NCI-H1092 treated with DMSO at 0.1 percent for 48 hours (cell line): Measurements from ENCODE around the gene NHEJ1.

Experiments
- DNase-seq: peaks from one replicate; lab custom pipeline; 2025; lab: John Stamatoyannopoulos, UW

Gene NHEJ1

DNA sequence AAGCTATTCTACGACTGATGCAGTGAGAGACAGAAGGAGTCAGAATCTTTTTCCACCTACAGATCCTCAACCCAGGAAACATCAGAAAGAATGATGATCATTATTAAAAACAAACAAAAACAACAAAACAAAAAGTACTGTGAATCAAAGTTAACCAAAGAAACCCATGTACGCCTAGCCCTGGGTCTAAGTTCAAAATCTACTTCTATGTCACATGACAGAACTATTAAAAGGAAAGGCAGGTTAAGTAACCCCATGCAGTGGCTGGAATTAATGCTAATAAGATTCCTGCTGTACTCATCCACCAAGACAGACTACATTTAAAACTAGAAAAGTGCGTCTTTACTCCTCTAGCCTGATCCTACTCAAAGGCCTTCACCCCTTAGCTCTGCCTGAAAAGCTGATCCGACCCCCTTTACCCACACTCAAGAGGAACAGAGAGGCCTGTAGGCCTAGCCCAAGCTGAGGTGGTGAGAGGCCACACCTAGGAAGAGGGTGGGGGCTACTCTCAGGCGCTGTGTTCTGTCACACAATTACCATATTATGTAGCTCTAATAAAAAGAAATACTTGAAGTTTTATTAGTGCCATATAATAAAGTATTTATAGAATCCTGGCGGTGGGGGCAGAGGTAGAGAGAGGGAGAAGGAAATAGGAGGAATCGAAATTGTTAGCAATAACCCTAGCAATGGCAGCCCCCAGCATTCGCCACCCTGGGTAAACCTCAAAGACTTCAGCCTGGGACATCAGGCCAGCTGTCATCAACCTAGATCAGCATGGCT, 37.1 kb downstream of the NHEJ1 start:
- DNase-seq: no peak

DNA sequence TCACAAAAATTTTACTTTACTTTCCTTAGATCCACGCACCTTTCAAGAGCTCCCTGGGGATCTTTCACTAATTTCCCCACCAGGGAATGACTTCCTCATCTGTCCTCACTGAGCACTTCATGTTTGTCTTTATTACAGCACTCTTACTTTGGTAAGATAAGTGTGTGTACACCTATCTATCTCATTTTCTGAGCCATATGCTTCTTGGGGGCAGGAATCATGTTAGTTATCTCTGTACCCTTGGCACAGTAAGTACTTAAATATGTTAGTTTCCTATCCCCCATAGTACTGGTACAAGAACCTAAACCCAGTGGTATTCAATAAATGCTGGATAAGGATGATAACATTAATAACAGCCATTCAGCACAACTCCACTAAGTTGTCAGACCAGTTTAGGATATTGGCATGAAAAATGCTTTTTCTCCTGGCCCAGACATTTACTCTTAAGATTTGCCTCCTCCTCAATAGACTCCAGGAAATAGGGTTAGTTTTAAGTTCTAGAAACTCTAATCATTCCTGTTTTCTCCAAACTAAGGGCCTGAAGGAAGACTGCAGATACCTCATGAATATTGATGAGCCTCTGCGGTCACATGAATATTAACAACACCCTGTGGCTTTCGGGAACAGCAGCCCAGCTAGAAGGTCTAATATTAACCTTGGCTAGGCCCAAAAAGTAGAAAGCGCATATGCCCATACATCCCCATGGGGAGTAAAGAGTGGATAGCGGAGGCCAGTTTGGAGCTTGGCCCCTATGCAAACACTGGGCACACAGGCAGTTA, 38.2 kb downstream of the NHEJ1 start:
- DNase-seq: no peak

DNA sequence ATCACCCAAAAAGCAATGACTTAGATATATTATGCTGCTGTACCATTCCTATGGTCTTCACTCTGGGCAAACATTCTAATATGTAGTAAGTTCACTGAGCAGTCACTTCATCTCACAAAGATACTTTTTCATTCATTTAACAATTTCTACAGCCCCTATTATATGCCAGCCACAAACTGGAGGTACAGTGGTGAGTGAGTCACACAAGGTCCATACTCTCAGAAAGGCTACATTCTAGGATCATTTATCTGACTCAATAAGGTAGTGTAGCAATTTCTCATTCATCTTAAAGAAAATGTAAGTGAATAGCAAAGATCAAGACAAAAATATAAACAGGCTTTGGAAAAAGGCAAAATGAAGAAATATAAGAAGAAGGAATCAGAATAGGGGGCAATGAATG, 40.5 kb downstream of the NHEJ1 start:
- DNase-seq: no peak

DNA sequence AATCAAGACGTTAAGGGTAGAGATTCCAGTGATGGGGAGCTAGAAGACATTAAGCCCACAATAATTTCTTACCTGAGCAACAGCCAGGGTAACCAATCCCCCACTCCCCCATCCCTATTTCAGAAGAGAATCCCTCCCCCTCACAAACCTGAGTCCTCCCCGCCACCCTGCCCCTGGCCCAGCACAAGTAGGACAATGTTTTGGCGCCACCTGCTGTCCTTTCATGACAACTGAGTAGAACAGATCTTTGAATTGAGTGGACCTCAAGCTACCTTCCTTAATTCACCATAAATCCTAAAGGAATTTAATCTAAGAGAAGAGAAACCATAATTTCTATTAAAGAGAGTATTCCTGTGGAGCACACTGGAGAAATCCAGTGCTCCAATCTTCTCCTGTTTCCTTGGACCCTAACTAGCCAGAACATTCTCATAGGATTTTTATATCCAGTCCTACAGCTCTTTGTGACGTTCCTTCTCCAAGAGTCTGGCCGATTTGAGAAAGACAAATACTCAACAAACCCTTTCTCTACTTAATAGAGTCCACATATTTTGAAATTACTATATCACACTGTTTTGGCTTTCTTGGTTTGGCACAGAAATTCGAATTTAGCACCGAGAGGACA, 41.1 kb downstream of the NHEJ1 start:
- DNase-seq: peak; percentile 35

DNA sequence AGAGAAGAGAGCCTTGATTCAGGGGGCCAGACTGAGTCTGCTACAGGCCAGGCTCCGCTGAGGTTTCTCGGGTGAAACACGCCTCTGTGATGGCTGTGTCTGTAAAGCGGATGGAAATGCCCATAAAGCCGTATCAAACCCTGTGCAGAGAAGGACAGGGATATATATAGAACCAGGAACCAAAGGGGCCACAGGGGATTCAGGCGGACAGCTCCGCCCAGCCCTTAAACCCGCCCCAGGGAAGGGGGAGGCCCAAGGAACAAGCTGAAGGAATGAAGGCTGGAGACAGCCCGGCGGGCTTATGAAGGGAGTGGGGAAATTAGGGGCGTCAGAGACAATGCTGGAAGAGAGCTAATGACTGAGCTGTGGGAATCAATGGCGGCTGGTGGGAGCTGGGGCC, 42.1 kb downstream of the NHEJ1 start:
- DNase-seq: no peak

DNA sequence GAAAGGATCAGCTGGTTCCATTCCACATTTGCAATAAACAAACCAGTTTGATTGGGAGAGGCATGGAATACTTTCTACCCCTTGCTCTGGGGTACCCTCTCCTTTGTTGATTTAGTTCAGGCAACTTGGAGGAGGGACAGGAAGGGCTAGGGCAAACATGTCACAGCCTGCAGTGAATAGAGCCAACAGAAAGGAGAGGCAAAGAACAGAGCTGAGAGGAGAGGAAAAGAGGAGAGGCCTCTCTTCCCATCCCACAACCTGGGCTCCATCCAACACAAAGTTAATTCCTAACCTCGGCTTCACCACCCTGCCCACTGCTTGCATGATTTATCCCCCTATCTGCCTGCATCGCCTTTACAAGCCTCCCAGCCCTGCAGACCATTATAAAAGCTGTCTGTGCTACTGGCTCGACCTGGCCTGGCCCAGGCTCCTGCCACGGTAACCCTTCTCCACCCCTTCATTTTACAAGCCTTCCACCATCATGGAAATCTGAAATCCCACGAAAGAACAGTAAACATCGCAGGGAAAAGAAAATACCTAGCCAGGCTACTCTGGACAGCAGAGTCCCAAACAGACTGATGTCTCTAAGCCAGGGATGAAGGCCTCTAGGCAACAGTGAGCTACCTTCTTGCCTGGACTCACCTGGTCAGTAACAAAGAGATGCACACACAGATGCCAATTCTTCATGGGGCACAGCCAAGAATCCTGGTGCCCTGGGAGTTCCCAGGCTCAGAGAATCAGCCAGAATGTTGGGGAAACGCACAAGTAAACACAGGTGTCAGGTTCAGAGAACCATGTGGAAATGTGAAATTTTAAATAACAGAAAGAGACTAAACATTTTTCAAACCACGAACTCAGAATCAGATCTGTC, 43.6 kb downstream of the NHEJ1 start:
- no peak for DNase-seq

DNA sequence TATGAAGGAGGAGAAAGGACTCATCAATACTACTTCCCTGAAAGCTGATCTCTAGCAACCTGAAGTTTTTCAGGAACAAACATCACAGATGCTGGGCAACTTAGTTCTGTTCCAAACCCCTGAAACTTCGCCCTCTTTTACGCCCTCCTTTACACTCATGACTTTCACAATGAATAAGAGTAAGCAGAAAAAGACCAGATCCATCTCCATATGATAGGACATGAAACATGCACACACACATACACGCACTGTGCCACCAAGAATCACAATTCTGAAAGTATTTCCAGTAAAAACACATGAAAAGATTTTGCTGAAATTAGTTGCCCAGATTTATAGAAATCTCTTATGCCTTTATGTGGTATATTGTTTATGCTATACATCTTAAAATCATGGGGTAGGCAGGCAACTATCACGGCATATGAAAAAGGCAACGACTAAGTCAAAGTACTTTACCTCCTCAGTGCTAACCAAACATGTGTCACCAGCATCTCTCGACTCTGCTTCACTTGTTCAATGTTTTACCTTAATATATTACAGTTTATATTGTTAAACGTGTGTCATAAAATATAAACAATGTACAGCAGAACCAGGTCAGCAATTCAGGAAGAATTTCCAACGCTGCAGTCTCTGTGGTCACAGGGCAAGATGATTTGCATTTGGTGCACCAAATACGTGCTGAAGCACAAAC, 47.8 kb downstream of the NHEJ1 start:
- DNase-seq: no peak

DNA sequence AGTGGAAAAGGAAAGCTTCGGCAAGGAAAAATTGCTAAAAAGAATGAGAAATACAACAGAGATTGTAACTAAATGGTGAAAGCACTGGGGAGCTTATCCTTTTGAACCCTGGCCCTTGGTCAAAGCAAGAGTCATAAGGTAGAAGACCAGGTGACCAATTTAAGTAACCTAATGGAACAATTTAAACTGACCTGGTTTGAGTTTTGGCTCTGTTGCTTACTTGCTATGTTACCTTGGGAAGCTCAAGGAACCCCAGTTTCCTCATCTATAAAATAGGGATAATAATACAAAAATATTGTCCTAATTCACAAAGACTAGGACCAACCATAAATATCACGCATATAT, 48.6 kb downstream of the NHEJ1 start:
- no peak for DNase-seq

DNA sequence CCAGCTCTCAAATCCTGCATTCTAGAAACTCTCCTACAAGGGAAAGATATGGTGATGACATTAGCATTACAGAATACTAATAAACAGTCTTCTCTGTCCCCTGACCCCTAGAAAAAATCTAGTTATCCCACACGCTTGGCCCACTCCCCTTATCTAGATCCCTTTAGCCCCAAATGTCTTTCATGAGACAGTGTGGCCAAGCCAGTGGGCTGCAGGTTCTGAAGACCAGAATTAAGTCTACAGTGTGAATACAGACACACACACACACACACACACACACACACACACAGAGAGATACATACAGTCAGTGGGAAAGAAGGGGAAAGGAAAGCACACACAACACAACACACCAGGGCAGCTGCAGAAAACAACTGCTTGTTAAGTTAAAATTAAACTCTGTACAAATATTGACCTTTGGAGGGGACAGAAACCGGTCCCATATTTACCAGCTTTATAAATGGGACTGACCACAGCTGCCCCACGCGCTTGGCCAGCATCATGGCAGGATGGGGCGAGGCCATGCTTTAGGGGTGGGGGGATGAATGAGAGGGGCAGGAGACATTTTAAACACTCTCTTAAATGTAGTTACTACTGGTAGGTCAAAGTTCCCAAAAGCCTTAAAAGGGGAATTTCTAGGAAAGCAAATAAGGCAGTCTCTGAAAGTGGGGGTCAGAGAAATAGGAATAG, 49.1 kb downstream of the NHEJ1 start:
- DNase-seq: no peak

DNA sequence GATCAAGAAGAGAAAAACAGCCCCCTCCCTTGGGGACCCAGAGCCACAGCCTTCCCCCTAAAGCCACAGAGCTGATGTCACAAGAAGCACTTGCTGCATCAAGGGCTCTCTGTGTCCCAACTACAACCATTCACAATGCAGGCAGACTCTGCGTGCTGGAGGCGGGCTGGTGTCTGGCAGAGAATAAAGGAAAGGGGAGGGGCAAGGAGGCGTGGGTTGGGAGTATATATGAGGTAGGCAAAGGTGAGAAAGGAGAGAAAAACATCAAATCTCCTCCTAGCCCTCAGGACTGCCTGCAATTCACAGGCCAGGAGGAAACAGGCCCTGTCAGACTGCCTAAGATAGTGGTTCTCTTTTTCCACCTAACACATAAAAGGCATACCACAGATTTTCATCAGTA, 51.1 kb downstream of the NHEJ1 start:
- DNase-seq: no peak

DNA sequence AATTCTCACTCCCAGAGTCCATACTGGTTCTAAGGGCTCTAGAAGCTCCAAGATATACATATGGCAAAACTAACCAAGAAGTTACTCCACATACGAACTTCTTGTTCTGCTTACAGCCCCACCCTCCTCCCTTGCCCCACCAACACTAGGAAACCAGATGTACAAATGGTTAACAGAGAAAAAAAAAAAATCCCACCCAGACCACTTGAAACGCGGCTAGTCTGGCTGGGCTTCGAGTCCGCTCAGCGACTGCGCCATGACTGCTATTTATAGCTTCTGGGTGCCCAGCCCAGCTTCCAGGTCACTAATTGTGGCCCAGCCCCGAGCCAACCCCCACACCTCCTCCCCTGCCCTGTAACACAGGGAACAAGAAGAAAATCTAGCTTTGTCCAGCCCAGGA, 52.9 kb downstream of the NHEJ1 start:
- no peak for DNase-seq

DNA sequence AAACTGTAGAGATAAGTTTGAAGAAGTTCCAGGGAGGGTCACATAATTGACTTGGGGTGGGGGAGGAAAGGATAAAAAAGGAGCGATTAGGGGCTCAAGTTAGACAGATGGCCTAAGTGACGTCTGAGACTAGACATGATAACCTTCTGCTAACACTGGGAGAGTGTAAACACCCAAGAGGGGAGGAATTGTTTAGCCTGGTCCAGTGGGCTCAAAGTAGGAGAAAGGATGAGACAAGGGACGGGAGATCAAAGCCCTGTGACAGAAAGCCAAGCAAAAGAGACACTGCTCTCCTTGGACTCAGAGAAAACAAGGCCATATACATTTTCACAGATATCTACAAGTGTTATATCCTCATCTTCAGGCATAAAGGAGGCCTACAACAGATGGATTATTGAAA, 54.4 kb downstream of the NHEJ1 start:
- DNase-seq: no peak

DNA sequence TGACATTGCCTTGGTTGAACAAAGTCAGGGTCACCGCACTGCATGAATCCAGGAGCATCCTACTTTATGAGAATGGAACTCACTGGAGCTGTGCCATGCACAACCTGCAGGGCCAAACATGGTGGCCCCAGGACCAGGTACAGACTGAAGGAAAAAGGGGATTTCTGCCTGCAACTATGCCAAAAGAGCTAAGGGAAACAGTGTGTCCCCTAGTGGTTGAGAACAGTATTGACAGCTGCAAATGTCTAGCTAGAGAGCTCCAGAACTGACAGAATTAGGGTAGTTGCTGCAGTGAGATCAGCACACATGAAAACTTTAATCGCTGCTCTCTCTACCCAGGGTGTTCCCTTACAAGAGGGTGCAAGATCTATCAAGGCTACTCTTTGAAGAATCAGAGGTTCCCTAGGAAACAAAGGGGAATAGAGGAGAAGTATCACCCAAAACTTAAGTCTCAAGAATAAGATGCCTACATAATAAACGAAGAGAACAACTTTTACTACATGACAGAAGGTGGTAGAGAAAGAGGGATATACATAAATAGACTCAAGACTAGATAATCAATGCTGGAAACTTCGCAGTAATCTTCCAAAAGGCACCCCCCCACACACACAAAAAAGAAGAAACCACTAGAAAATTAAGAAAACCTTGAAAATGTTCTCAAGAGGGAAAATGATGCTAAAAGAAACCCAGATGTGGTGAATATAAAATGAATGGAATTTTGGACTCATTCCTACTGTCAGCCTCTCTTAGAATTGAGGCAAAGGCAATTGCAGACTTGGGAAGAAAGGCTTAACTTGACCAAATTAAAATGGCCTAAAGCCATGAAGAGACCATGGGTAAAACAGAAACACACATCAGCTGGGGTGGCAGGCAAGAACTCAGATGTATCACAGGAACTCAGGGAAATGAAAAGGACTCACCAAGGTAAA, 56.2 kb downstream of the NHEJ1 start:
- DNase-seq: peak; percentile 28

DNA sequence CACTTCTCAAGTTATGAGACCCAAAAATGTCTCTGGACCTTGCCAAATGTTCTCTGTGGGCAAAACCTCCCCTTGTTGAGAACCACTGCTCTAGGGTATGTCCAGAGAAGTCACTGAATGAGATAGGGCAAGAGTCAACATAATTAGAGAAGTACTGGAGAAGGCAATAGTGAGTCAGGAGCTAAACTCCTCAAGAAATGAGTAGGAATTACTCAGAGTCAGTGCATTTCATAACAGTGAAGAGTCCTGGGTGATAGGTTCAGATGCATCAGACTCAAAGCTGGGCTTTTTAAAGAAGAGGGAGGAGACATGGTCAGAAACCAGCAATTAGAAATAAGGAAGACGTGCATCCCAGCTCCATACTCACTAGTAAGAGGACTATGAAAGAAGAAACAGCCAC, 61.3 kb downstream of the NHEJ1 start:
- DNase-seq: no peak

DNA sequence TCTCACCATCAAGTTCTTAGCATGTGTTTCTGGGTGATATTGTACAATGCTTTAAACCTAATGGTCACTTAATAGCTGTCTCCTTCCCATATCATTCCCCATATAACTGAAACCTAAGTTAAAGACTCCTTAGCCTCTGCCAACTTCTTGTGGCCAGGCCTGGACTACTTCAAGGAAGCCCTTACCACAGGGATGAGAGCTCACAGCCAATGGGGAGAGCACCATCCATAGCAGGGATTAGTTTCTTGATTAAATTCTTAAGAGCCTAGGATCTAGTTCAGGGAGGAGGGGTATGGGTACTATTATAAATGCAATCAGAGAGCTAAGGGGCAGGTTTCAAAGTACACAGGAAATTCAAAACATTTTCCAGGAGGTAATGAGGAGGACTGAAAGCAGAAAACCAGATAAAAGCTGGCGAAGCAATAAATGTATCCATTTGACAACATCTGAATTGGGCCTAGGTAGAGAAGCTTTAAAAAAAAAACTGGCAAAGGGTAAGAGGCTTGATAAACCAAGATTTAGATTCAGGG, 65.1 kb downstream of the NHEJ1 start:
- DNase-seq: no peak

DNA sequence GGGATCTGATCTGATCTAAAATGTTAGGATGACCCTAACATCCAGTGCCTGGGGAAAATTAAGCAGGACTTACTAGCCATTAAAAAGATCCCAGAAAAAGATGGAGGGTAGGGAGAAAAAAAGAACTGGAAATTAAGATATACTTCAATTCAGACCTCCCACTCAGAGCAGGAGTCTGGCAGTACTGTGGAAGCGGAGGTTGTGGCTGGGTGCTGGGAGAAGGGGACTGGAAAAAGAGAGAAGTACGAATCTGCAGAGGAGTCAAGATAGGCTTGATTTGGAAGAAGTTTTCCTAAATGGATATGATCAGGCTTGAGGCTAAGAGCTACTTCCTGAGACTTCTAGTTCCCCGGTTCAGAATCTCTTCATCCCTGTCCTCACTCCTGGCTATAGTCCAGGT, 66.4 kb downstream of the NHEJ1 start:
- no peak for DNase-seq

DNA sequence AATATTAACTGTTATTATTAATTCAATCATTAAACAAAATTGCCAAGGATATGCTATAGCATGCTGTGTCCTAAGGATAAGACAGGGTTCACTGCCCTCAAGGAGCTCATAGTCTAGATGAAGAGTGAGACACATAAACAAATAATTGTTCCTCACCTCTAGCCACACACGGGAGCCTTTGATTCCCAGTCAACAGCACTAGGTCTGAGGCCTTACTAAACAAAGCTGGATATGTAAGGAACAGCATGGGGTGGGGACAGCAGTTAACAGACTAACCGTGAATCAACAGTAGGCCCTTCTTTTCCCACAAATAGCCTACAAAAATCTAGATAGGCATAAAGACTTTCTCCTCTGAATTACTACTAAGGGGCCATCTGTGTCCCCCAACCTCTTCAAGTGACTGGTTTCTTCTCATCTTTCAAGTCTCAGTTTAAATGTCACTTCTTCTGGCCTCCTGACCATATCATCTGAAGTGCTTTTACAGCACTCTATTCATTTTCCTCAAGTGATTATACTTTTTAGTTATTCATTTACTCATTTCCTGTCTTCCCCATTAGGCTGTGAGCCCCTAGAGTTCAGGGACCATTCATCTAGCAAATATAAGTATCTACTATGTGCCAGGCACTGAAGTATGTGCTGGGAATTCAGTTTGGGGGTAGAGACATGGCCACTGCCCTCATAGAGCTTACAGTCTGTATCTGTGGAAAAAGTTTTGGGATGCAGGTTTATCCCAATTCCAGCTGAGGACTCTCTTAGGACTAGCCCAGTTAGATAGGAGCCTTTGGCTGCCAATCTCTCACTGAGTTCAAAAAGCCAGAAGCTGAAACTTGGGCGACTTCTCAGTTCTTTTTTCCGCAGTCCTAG, 69.9 kb downstream of the NHEJ1 start:
- no peak for DNase-seq

DNA sequence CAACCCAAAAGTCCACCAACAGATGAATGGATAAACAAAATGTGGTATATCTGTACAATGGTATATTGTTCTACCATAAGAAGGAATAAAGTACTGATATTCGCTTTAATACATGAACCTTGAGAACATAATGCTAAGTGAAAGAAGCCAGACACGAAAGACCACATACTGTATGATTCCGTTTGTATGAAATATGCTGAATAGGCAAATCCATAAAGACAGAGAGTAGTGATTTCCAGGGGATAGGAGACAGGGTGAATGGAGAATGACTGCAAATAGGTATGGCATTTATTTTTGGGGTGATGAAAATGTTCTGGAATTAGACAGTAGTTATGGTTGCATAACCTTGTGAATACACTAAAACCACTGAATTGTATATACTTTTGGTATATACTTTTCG, 71.3 kb downstream of the NHEJ1 start:
- no peak for DNase-seq

DNA sequence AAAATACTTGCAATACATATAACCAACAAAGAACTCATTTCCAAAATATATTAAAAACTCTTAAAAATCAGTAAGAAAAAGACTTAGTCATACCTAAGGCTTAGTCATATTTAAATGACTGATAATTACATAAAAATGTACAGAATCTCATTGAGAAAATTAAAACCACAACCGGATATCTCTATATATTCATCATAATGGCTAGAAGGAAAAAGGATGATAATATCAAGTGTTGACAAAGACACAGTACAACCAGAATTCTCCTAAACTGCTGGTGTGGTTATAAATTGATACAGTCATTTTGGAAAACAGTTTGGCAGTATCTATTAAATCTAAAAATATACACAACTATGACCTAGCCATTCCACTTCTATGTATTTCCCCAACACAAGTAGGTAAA, 72.8 kb downstream of the NHEJ1 start:
- no peak for DNase-seq
